Epidermal melanocyte (primary cell): ENCODE results near the gene TMPRSS15.
"Not testable (repeated sequence)": the region's sequence is repeated elsewhere in the genome, so short reads cannot be mapped to it uniquely, and the experiment has no call there.

Source experiments
- DNase-seq: peaks from one replicate; pipeline ENCODE4 v3.0.0; 2011; ENCODE audit warnings: low spot score; ENCODE audit not compliant: insufficient read length

Gene TMPRSS15

DNA sequence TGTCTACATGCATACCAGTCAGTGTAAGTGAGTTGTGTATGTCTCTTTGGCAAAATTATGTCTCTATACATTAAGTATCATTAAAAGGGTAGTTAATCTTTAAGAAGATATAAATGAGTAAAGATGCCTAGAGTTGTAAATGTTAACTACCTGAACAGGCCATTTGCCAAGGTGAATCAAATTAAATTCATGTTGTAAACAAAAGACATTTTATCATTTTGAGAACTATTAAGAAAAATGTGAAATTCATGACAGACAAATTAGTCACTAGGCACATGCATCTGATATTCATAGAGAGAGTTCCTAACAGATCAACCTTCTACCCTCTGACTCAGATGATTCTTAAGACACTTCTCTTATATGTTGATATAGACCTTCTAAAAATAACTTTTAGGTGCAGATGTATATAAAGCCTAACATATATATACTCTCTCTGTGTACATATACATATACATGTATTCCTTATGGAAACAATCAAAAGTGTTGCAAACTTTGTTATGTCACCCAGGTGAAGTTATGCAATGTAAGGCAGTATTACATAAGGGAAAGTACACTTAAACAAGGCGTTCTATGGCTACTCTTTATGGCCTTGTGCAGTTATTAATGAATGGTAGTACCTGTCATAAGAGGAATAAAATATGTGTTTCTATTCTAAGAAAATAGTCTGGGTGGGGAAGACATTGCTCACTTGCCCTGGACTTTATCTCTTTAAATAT is at the start of gene TMPRSS15:
TSS of gene TMPRSS15 (minus strand) at position 51 of the 716 bp plus-strand sequence. CDS start 163 bp downstream, outside the sequence.
- no peak for DNase-seq

DNA sequence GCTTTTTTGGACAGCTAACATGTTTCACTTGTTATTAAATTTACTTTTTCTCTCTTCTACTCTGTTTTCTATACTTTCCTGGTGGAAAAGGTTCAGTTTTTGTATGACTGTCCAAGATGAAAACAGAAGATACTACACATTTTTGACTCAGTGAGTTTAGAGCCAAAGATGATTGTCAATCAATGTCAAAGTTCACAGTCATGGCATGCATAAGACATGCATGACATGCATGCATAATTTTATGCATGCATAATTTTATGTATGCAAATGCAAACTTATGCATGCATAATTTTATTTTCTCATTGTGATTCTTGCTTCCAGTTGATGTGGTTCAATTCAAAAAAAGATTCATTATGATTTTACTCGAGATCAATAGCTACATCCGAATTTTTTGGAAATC is 48.1 kb upstream of the TMPRSS15 start:
- no peak for DNase-seq

DNA sequence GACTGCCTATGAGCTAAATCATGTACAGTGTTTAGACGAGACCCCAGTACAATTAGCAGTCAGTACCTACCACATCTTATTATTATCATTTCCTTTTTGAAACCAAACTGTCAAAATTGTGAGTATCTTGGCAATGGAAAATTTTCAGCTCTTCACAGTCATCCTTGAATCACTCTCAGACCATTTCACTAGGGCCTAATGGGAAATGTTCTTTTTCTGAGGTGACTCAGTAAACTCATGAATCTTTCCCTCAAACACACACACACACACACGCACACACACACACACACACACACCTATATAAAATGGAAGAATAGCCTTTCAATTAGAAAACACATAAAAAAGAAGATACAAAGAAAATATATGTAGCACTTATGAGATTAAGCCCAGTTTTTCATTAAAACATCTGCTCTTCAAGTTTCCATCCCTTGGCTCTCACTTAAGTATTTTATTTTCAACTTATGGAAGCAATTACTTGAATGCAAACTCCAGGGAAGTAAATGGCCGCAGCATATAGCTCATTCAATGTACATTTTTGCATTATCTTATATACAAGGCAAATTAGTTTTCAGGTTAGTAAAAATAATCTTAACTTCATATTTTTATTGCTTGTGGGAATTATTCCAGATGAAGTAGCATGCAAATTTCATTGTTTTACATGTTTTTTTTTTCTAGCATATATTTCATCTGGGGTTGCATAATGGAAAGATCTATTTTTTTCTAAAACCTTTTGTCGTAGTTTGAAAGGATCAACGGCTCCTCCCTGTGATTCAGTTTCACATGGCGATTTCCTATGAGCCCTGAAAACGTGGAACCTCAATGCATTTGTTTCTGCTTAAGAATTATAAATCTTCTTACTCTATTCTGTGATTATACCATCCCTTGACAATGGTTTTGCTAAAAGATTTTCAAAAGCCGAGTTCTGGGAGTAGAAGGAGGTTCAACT is 46.3 kb upstream of the TMPRSS15 start:
- no peak for DNase-seq

DNA sequence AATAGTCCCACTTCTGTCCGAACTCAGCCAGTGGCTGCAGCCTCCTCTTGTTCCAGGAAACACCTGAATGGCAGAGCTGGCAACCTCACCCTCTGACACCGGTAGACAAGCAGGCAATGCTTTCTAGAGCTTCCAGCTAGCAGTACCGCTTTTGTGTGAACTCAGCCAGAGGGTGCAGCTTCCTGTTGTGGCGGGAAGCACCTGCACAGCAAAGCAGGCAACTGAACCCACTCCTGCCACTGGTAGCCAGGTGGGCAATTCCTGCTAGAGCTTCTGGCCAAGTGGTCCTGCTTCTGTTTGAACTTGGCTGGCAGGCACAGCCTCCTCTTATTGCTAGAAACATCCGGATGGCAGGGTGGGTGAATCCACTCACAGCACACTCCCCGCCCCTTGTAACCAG is 40.1 kb upstream of the TMPRSS15 start:
- no peak for DNase-seq

DNA sequence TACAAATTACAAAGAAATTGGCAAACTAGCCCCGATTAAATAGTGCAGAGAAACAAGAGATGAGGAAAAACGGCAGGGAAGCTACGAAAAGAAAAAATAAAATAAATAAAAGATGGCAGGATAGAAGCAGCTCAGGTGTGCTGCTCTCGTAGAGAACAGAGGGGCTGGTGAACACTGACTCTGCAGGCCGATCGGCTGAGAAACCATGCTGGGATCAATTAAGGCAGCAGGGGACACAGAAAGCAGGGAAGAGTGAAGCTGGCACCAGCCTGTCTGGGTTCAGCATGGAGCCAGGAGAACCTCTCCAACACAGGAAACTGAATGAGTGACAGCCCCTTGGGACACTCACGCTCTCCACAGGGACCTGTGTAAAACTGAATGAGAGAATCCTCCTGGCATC is 39.5 kb upstream of the TMPRSS15 start:
- no peak for DNase-seq

DNA sequence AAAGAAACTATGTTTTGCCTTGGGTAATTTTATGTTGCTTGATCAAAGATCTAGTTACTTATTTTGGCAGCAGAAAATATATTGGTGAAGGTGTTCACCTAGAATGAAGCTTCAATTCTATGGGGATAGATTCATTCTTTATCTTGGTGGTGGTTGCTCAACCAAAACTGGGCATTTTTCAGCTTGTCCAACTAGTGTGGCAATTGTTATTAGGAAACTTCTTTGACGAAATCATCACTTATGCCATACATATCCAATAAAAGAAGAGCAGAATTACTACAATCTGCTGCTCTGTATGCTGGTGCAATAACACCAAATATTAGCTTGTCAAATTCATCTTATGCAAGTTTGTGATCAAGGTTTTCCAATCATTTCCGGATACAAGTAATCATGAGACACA is 26.8 kb upstream of the TMPRSS15 start:
- no peak for DNase-seq

DNA sequence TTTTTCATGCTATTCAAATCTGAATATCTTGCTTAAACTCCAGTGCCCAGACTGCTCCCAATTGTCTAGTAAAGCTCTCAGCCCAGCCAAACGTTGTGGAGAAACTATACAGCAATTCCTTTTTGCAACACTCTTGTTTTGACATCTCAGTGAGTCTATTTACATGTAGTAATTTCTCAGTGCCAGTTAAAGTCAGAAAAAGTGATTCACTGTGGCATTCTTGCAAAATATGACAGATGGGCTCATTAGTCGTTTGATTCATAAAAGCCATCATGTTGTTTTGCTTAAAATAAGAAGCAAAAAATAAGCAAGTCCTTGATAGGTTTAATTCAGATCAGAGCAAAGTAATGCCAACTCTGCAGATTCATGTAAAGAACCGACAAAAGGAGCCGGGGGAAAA is 20.7 kb upstream of the TMPRSS15 start:
- no peak for DNase-seq

DNA sequence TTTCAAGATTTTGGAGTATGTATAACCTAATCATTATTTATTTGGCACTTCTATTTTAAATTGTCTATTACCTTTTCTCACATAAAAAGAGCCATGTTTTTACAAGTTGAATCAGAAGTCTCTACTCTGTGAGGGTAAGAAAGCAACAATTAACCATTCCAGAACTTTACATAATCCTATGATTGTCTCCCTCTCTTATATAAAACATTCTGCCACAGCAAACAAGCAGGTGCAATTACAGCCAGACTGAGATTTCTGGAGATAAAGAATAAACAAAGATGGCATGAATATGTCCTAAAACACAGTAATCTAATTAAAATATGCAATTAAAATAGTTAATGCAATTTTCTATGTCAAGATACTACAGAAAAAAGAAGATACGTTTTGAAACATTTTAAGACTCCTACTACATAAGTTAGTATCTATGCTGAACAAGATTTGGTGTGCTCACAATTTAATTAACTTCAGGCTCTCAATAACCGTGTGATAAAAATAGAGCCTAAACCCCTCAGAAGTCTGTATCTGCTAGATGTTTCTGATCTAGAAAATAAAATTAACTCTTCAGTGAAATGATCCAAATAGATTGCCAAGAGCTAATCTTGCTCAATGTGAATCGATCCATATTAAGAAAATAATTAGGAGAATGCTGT is 13.7 kb upstream of the TMPRSS15 start:
- DNase-seq: no peak

DNA sequence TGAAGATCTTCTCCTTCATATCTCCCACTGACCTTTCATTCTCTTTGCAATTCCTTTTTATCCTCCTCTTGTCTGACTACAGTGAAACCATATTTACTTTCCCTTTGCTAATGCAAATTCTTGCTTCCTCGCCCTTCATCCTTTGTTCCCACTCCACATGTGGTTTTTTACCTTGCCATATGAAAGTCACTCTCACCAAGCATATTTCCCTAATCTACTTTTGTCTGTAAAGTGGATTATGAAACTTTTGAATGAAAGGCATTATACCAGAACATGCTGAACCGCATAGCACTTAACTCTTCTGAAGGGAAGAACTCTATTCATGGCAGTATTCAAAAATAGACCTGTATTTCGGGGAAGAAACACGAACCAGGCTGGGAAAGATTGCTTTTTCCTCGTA is 8.0 kb upstream of the TMPRSS15 start:
- DNase-seq: no peak

DNA sequence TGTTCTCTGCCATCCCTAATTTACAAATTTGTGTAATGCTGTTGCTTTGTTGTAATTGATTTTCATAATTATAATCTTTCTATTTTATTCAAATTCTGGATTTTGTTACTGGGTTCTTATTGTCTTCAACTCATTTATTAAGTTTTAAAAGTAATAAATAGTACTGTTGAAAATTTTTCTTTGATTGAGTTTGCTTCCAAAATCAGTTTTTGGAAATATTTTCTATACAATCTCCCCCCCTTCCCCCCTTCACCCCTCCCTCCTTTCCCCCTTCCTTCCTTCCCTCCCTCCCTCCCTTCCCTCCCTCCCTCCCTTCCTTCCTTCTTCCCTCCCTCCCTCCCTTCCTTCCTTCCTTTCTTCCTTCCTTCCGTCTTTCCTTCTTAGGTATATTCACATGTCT is 6.0 kb upstream of the TMPRSS15 start:
- no peak for DNase-seq

DNA sequence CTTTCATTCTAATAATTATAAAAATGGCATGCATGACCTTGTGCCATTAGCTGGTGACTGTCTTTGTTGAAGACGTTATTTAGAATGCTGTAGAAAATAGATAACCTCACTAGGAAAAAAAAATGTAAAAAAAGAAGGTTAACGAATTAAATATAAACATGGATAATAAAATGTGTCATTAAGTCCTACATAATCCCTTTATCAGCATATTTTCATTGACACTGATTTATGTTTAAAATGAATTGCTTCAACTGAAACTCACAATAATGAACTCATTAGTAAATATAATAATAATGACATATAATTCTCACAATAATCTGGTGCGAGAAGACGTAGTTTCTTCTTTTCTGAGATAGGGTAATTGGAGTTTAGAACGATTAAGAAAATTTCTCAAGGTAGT is 4.7 kb downstream of the TMPRSS15 start:
- no peak for DNase-seq

DNA sequence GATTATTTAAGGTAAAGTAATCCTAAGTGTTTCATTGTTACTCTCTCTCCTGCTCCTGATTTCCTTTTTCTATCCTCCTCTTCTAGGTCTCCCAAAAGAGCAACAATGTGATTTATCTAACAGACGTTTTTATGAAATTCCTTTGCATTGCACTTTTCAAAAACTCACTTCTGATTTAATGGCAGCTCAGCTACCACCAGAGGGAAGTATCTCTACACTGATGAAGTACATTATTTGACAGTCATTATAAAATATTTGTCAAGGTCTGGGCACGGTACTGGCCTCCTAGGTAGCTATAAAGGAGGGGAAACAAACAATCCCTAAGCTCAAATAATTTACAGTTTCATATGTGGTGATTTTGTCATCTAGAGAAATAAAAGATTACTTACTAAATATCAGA is 15.6 kb downstream of the TMPRSS15 start:
- DNase-seq: no peak

DNA sequence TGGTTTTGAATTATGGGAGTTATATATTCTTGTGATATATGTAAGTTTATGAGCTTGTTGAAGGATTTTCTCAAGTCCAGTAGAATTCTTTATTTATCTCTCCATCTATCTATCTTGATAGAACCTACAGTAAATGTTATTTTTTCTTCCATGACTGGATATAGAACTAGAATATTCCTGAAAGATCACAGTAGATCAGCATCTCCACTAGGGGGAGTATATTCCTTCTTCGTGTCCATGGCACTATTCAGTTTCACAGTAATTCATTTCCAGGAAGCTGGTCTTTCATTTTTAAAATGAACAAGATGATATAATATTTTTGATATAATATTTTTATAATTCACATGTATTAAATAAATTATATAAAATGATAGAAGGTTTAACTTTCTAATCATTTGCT is 18.8 kb downstream of the TMPRSS15 start:
- DNase-seq: peak; percentile 34

DNA sequence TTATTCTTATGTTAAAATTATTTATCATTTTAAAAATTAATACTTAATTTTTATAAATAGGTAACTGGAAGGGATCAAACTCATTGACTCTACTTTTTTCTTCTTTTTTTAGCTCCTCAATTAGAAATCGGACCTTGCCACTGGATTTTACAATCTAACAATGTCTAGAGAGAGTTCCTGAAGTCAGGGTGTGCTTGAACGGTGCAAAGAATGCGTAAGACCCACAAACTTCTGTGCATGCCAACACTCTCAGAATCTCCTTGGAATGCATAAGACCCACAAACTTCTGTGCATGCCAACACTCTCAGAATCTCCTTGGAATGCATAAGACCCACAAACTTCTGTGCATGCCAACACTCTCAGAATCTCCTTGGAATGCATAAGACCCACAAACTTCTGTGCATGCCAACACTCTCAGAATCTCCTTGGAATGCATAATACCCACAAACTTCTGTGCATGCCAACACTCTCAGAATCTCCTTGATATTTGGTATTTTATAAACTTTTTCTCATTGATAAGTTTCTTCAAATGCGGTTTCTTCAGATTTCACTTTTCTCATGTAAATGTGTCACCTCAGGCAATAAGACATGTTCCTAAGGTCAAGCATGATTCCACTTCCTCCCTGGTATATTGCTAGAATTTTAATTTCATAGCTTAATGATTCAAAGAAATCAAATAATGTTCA is 20.5 kb downstream of the TMPRSS15 start:
- DNase-seq: not testable (repeated sequence)

DNA sequence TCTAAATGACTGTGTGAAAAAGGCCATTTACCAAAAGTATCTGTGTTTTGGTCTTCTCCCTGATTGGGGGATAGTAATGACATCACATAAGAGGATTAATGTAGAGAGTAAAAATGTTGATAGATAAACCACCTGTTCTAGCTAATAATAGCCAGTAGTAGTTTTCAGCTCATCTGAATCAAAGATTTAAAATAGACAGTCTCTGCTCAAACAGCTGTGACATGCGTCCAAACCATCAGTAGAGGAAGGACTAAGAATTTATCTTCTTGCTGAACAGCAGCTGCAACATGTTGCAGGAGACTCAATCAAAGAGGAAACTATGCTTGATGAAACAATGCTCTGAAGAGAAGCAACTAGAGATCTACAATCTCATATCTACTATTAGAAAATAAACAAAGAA is 21.4 kb downstream of the TMPRSS15 start:
- DNase-seq: no peak

DNA sequence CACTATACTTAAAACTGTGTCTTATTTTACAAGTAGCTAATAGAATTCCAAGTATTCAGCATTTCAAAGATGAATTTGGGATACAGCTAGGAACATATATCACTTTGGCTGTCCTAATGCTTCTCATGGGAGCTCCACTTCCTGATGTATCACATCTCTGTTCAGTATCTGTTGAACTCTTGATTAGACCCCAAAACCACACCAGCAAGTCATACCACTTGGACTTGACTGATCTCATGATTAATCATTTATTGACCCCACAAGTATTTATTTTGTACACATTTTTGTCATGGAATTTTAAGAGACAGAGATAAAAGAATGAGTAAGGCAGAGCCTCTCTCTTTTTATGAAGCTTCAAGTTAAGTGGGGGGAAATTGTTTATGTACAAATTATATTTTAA is 30.0 kb downstream of the TMPRSS15 start:
- DNase-seq: no peak

DNA sequence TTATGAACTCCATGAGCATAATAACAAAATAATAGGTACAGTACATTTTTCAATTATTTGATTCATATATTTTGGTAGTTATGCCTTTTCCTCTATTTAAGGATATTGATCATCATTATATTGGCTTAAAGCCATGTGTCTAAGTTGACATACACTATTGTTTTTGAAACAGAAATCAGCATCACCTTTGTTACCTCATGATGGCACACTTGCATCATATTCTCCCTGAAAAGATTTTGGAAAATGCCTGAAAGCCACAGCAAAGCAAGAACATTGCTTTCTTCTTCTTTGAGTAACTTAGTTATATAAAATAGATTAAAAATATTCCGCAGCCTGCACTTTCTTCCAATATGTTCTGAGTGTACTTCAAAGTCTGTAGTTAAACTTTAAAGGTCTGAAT is 33.3 kb downstream of the TMPRSS15 start:
- DNase-seq: no peak

DNA sequence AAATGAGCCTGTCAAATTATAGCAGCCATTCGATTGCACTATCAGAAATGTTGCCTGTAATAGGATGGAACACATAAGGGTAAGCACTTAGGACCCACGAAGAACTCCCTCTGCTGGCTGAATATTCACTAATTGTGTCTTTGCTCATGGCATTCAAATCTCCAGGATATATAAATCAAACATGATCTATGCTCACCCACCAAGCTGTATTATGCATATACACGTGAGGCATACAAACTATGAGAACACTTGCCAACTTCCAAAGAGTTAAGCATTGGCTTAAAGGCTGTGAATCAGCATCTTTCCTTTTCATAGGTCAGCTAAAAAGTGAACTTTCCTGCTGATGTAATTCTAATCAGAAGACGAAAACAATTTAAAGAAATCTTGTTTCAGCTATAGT is 34.5 kb downstream of the TMPRSS15 start:
- DNase-seq: no peak

DNA sequence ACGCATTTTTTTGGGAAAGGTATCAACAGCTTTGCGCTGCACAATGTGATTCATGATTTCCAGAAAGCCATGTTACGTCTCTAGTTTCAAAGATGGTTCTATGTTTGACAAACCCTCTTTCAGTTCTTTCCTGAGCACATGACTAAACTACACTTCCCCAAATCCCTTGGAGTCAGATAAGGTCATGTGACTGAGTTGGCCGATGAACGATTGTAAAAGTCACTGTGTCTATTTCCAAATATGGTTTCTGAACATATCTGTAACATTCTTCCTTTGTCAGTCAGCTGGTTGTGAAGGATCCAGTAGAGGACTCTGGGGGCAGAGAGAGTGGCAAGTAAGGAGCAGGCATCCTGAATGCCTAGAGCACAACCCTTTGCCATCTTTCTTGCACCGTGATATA is 35.4 kb downstream of the TMPRSS15 start:
- DNase-seq: no peak

DNA sequence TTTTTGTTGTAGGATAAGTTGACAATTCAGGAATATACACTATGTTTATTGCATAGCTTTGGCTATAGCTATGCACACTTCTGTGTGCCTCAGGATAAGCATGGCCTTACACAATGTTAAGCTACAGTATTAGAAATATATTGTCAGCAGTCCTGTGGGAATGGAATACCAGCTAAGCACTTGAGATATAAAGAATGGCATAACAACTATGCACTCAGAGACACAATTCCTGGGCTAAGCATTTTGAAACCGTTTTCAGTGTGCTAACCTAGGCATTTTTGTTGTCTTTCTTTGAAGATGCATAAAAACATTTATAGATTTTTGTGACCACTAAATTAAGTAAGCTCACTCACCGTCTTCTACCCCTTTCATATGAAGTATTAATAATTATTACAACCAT is 46.8 kb downstream of the TMPRSS15 start:
- DNase-seq: no peak

DNA sequence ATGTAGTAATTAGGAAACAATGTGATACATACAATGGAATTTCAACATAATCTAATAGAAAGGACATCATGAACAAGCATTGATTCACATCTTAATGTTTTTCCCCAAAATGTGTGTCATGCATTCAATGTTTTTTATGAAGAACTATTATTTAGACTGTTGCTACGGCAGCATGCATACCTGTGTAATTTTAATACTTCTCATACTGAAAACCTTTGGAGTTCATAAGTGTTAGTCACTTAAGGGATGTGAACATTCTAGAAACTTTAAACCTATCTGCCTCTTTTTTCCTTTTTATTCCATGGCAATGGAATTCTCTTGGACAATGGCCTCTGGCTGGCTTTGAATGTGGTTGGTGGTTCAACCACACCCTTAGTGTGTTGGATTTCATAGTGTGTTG is 48.6 kb downstream of the TMPRSS15 start:
- no peak for DNase-seq

DNA sequence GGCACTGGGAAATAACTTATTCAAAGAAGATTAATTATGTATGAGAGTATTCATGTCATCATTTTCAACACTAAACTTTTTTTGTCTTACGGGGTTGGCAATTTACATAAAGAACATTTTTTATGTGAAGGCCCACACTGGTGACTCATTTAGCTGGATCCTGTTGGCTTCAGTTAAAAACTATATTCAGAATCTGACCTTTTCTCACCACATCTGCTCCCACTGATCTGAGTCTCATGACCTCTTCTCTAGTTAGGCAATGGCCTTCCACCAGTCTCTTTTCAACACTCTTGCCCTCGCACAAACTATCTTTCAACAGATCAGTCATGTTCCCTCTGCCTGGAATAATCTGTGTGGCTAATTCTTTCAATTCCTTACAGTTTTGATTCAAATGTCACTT is 53.4 kb downstream of the TMPRSS15 start:
- peak; percentile 19 for DNase-seq
